Osteocyte (in vitro differentiated cells): ENCODE results near the gene SLC26A1. TPM values are rescaled to one million over a fixed set of nuclear protein-coding genes. Genes with fewer than 3 reads are reported as not detected.

ENCODE experiments used
- DNase-seq: peaks from one replicate; pipeline ENCODE4 v3.0.0; 2021; ENCODE audit warnings: mixed read lengths; ENCODE audit not compliant: unreplicated experiment; ENCODE audit errors: extremely low spot score
- H3K27ac Mint-ChIP-seq: one replicate; pipeline ENCODE4 v1.8.0; 2021; ENCODE audit warnings: mild to moderate bottlenecking, mixed read lengths; ENCODE audit not compliant: unreplicated experiment
- H3K27me3 Mint-ChIP-seq: one replicate; pipeline ENCODE4 v1.8.0; 2021; ENCODE audit warnings: mixed read lengths; ENCODE audit not compliant: unreplicated experiment
- H3K36me3 Mint-ChIP-seq: one replicate; pipeline ENCODE4 v1.8.0; 2021; ENCODE audit warnings: mixed read lengths; ENCODE audit not compliant: unreplicated experiment
- H3K4me1 Mint-ChIP-seq: one replicate; pipeline ENCODE4 v1.8.0; 2021; ENCODE audit warnings: mixed read lengths; ENCODE audit not compliant: unreplicated experiment
- H3K4me3 Mint-ChIP-seq: one replicate; pipeline ENCODE4 v1.8.0; 2021; ENCODE audit warnings: mild to moderate bottlenecking, moderate library complexity, mixed read lengths; ENCODE audit not compliant: unreplicated experiment
- H3K9me3 Mint-ChIP-seq: one replicate; pipeline ENCODE4 v1.8.0; 2021; ENCODE audit warnings: mixed read lengths; ENCODE audit not compliant: unreplicated experiment
- total RNA-seq: library from RNA; stranded (reverse); gene quantifications from 2 replicates; pipeline ENCODE4 v1.2.1, GENCODE V29; 2021
- TF ChIP-seq, protein P1 (sequence below): fragments of 200-600 bp; sonication (generic); IDR thresholded peaks from 2 replicates; pipeline ENCODE4 v1.5.0; 2021; ENCODE audit warnings: antibody characterized with exemption, mild to moderate bottlenecking, moderate library complexity

The SLC26A1 gene
- total RNA-seq, 1 donor from 2014 or later, result 0.83 TPM

DNA sequence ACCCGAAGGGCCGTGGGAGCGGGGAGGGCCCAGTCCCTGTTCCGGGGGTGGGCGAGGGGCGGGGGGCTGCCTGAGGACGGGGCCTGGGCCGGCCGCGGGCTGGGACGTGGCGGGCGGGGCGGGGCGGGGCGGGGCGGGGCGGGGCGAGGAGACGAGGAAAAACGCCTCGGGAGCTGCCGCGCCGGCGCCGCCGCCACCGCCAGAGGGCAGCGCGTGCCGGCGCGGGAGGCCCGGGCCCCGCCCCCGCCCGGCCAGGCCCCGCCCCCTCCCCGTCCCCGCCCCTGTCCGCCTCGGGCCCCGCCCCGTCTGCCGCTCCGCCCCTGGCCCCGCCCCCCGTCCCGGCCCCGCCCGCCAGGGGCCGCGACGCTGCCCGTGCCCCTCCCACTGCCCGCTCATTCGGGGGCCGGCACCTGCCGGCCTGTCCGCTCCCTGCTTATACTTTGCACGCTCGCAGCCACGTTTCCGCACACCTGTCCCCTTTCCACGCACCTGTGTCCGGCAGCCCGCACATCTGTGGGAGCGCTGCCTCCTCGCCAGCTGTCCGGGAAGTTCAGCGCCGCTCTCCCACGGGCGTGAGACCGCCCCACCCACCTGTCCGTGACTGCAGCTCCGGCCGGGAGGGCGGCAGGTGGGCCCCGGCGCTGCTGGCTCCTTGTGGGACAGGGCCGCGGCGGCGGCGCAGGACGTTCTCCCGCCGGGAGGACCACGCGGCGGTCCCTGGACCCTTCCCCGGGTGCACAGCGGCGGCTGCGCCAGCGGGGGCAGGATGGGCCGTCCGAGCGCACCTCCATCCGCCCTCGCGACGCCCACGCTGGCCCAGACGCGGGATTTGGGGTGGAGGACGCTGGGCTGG lies 16.6 kb upstream of the SLC26A1 start:
- peaks cover 7% of the 10 kb centered on the region for H3K9me3 Mint-ChIP-seq
- peaks cover 7% of the 10 kb centered on the region for H3K27me3 Mint-ChIP-seq
- no peak for DNase-seq
- H3K4me1 Mint-ChIP-seq, result peaks cover 15% of the 10 kb centered on the region
- no peak overlapping the region for H3K27ac Mint-ChIP-seq
- no peaks in the 10 kb centered on the region for H3K36me3 Mint-ChIP-seq
- TF ChIP-seq, protein P1, sequence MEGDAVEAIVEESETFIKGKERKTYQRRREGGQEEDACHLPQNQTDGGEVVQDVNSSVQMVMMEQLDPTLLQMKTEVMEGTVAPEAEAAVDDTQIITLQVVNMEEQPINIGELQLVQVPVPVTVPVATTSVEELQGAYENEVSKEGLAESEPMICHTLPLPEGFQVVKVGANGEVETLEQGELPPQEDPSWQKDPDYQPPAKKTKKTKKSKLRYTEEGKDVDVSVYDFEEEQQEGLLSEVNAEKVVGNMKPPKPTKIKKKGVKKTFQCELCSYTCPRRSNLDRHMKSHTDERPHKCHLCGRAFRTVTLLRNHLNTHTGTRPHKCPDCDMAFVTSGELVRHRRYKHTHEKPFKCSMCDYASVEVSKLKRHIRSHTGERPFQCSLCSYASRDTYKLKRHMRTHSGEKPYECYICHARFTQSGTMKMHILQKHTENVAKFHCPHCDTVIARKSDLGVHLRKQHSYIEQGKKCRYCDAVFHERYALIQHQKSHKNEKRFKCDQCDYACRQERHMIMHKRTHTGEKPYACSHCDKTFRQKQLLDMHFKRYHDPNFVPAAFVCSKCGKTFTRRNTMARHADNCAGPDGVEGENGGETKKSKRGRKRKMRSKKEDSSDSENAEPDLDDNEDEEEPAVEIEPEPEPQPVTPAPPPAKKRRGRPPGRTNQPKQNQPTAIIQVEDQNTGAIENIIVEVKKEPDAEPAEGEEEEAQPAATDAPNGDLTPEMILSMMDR, result peak; percentile 34
- peak overlapping the region; percentile 74 for H3K4me3 Mint-ChIP-seq

DNA sequence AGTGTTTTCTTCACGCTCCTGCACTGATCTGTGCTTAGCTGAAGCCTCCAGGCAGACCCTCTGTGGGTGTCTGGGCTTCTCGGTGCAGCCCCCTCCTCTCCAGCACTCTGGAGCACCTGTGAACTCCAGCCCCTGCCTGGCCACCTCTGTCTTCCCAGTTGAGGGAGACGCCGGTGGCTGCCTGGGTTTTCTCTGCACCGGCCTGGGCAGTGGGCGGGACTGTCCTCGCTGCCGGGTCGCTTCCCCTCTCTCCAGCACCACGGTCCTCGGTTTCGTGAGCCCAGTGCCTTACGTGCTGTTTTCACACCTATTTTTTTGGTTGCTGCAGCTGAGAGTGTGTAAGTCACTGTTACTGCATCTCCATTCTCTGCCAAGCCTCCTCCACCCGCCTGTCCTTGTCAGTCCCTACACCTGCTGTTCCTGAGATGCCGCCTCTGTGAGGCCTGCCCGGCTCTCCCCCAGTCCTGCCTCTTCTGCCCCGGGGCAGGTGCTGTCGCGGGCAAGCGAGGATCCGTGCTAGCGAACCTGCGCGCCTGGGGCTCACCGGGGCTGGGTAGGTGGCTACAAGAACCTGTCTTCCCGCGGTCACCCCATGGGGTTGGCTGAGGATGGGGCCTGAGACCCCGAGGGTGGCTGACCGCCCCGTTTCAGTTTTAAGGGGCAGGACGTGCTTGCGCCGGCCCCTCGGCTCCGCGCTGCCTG lies 15.8 kb upstream of the SLC26A1 start:
- H3K36me3 Mint-ChIP-seq, result no peaks in the 10 kb centered on the region
- H3K4me1 Mint-ChIP-seq, result peaks cover 12% of the 10 kb centered on the region
- no peak overlapping the region for H3K27ac Mint-ChIP-seq
- no peak for DNase-seq
- H3K9me3 Mint-ChIP-seq, result peaks cover 7% of the 10 kb centered on the region
- peak overlapping the region; percentile 69 for H3K4me3 Mint-ChIP-seq
- H3K27me3 Mint-ChIP-seq, result peaks cover 7% of the 10 kb centered on the region
- TF ChIP-seq, protein P1, result no peak

DNA sequence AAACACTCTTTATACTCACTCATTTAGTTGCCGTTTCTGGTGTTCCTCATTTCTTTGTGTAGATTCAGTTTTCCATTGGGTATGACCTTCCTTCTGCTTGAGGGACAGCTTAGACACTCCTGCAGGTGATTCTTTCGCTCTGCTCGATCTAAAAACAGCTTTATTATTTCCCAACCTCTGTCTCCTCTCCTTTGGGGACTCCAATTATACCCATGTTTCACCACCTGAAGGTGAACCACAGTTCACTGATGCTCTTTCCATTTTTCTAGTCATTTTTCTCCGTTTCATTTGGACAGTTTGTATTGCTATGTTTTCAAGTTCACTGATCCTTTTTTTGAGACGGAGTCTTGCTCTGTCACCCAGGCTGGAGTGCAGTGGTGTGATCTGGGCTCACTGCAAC lies 13.7 kb upstream of the SLC26A1 start:
- Mint-ChIP-seq H3K27me3 (peaks cover 7% of the 10 kb centered on the region), H3K4me1 (peaks cover 8% of the 10 kb centered on the region), H3K27ac (no peak overlapping the region), H3K9me3 (peaks cover 7% of the 10 kb centered on the region), H3K36me3 (no peaks in the 10 kb centered on the region), H3K4me3 (no peak overlapping the region)
- DNase-seq, result no peak
- TF ChIP-seq, protein P1, result no peak

DNA sequence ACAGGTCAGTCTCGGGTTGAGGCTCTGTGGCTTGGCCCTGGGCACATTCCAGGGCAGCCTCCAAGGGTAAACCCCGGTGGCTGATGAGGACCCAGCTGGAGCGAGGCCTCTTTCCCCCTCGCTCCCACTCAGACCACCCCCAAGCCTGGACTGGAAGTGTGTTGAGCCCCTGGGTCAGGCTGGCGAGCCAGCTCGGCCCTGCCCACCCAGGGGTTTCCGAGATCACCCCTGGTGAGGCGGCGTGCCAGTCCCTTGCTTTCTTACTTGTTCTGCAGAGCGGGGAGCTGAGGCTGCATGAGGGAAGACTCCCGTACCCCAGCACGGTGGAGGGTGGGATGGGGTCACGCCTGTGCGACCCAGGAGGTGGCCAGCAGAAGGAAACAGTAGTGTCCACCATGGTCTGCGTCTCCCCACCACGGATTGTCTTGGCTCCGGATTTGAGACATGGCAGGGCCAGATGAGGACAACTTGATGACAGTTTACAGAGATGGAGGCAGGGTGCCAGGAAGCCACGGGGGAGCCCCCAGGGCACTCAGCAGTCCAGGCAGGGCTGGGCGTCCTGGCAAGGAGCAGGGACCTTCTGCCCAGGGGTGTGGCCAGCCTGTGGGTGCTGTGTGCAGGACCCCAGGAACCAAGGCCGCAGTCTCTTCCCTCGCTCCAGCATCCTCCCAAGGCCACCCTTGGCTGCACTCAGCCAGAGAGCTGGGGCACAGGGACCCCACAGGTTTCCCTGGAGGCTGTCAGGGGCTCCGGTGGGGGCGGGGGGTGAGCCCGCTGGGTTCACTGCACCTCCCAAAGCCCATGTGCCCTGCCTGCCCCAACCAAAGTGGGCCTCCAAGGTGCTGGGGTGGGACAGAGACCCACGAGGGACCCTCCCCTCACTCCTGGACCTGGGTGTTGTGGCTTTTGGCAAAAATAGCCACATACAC lies 11.6 kb upstream of the SLC26A1 start:
- H3K4me1 Mint-ChIP-seq, result peaks cover 4% of the 10 kb centered on the region
- peaks cover 7% of the 10 kb centered on the region for H3K27me3 Mint-ChIP-seq
- peaks cover 7% of the 10 kb centered on the region for H3K9me3 Mint-ChIP-seq
- no peak overlapping the region for H3K27ac Mint-ChIP-seq
- DNase-seq, result no peak
- no peak overlapping the region for H3K4me3 Mint-ChIP-seq
- no peaks in the 10 kb centered on the region for H3K36me3 Mint-ChIP-seq
- TF ChIP-seq, protein P1, result no peak
